HFF-Myc (cell line): ENCODE results near the gene LDHAL6A.

Experiments
- DNase-seq: peaks from one replicate; pipeline ENCODE4 v3.0.0-alpha.2; 2011; ENCODE audit warnings: low read depth; ENCODE audit errors: extremely low read depth
- H3K4me3 ChIP-seq: replicated peaks from 2 replicates; pipeline ENCODE4 v1.5.1; 2011; ENCODE audit warnings: low read depth, mild to moderate bottlenecking, control low read depth, low read length
- TF ChIP-seq, protein P1 (sequence below): IDR thresholded peaks from 2 replicates; pipeline ENCODE4 v1.5.1; 2012; ENCODE audit warnings: mild to moderate bottlenecking, low read depth, low read length, control low read depth; ENCODE audit errors: missing control alignments

LDHAL6A gene

GRCh38 chr11:18429332-18429731 is 26.3 kb upstream of the LDHAL6A start:
- DNase-seq: no peak
- no peak overlapping the region for H3K4me3 ChIP-seq
- TF ChIP-seq, protein P1, sequence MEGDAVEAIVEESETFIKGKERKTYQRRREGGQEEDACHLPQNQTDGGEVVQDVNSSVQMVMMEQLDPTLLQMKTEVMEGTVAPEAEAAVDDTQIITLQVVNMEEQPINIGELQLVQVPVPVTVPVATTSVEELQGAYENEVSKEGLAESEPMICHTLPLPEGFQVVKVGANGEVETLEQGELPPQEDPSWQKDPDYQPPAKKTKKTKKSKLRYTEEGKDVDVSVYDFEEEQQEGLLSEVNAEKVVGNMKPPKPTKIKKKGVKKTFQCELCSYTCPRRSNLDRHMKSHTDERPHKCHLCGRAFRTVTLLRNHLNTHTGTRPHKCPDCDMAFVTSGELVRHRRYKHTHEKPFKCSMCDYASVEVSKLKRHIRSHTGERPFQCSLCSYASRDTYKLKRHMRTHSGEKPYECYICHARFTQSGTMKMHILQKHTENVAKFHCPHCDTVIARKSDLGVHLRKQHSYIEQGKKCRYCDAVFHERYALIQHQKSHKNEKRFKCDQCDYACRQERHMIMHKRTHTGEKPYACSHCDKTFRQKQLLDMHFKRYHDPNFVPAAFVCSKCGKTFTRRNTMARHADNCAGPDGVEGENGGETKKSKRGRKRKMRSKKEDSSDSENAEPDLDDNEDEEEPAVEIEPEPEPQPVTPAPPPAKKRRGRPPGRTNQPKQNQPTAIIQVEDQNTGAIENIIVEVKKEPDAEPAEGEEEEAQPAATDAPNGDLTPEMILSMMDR: no peak

- no peak for DNase-seq
- TF ChIP-seq, protein P1: no peak
- no peak overlapping the region for H3K4me3 ChIP-seq
Observed at GRCh38 chr11:18438691-18439090, 17.0 kb upstream of the LDHAL6A start.

DNA sequence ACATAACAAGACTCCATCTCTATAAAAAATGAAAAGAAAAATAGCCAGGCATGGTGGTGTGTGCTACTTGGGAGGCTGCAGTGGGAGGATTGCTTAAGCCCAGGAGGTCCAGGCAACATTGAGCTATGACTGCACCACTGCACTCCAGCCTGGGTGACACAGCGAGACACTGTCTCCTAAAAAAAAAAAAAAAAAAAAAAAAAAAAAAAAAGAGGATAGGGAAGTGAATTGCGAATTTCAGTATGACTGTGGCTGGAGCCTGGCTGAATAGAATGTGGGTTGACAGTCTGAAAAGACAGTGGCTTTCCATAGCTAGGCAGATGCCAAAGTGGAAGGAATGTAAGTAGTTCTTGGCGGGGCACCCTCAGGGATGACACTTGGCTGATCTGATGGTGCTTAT is 6.4 kb upstream of the LDHAL6A start:
- no peak overlapping the region for H3K4me3 ChIP-seq
- TF ChIP-seq, protein P1: no peak
- DNase-seq: no peak

GRCh38 chr11:18452927-18453326 is 2.7 kb upstream of the LDHAL6A start:
- no peak overlapping the region for H3K4me3 ChIP-seq
- TF ChIP-seq, protein P1: no peak
- DNase-seq: no peak

- H3K4me3 ChIP-seq: no peak overlapping the region
- DNase-seq: no peak
Observed at GRCh38 chr11:18457450-18457849, 1.8 kb downstream of the LDHAL6A start.

GRCh38 chr11:18459634-18460033 is 4.0 kb downstream of the LDHAL6A start:
- no peak overlapping the region for H3K4me3 ChIP-seq
- DNase-seq: no peak
- TF ChIP-seq, protein P1: no peak

More at GRCh38 chr11:18457450-18457849, 1.8 kb downstream of the LDHAL6A start:
- TF ChIP-seq, protein P1: no peak

DNA sequence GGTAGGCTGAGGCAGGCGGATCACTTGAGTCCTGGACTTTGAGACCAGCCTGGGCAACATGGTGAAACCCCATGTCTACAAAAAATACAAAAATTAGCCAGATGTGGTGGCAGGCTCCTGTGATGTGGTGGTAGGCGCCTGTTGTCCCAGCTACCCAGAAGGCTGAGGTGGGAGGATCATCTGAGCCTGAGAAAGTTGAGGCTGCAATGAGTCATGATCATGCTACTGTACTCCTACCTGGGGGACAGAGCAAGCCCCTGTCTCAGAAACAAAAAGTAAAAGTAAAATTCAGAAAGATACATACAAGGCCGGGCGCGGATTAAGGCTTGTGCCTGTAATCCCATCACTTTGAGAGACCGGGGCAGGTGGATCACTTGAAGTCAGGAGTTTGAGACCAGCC is 6.3 kb downstream of the LDHAL6A start:
- no peak overlapping the region for H3K4me3 ChIP-seq
- TF ChIP-seq, protein P1: no peak
- DNase-seq: no peak
